GM21619 (cell line): ENCODE data around the gene NOD2.

ENCODE experiments used
- ATAC-seq: cut with Tn5 transposase; IDR thresholded peaks from one replicate; pipeline ENCODE4 v1.9.1; 2021; ENCODE audit not compliant: unreplicated experiment

The NOD2 gene

DNA sequence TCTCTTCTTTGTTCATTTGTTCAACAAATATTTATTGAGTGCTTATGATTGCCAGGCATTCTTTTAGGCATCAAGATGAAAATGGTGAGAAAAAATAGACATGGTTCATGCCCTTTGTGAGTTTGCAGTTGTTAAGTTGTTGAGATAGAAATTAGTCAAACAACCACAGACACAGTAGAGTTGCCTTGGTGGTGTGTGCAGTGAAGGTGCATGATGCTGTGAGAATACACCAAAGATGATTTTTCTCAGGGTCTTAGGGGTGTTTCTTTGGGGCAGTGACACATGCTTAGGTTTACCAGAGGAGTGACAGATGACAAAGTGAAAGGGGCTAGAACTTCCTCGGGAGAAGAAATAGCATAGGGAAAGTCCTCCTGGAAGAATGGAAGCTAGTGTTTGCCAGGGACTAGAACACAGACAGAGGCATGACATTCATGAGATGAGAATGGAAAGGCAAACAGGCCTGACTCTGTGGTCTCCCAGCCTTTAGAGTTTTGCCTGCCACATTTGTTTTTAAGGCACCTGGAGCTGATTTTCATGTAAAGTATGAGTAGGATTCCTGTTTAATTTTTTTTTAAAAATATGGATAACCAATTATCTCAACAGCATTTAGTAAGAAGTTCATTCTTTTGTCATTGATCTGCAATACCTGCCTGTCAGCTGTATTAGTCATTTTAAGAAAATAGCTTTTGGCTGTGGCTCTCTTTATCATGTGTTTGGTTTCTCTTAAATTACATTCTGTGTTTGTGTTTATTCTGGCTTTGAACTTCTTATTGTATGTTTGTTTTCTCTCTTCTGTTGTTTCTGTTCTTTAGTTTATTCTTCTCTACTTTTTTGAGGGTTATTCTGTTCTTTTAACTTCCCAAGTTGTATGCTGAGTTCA, 85.1 kb downstream of the NOD2 start:
- no peak for ATAC-seq

DNA sequence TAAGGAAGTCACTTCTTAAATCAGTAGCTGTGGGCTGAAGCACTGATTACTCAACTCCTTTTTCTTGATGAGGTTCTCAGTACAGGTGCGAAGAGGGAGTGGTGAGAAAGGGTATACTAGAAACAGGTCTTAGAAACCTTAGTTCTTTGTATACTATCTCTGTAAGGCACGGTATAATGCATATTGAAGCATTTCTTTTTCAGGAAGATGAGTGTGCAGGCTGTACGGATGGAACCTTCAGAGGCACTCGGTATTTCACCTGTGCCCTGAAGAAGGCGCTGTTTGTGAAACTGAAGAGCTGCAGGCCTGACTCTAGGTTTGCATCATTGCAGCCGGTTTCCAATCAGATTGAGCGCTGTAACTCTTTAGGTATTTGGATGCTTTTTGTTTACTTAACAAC, 87.6 kb downstream of the NOD2 start:
- no peak for ATAC-seq

DNA sequence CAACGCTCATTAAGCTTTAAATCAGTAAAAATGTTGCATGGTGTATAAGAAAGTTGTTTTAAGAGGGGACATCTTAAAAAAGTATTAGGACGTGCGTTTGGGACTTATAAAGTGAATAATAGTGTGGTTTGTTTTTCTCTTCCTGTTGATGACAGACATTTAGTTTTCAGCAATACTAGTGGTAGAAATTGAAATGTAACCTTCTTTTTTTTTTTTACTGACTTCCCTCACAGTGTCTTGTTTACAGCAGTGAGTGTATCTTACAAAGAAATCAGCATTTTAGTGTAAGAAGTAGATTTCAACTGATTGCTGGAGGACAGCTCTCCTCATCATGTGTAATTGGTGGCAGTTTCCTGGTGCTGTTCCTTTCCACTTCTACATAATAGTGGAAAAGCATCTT, 88.1 kb downstream of the NOD2 start:
- ATAC-seq, result no peak
